HepG2 (cell line): ENCODE results near the gene NUTF2. TPM values are rescaled to one million over a fixed set of nuclear protein-coding genes. Genes with fewer than 3 reads are reported as not detected.

ENCODE experiments used
- ATF2 ChIP-seq: sonication (generic); formaldehyde crosslinking; IDR thresholded peaks from 2 replicates; pipeline ENCODE4 v1.4.0; 2020; ENCODE audit warnings: missing genetic modification reagents
- FOXJ3 ChIP-seq: sonication (generic); formaldehyde crosslinking; IDR thresholded peaks from 2 replicates; pipeline ENCODE4 v1.4.0; 2020; ENCODE audit warnings: missing genetic modification reagents, mild to moderate bottlenecking, borderline replicate concordance
- HES4 ChIP-seq: sonication (generic); formaldehyde crosslinking; IDR thresholded peaks from 2 replicates; pipeline ENCODE4 v1.9.0; 2021; ENCODE audit warnings: mild to moderate bottlenecking, missing genetic modification reagents, borderline replicate concordance
- HNRNPH1 ChIP-seq: fragments of 200-400 bp; formaldehyde crosslinking; optimal IDR thresholded peaks from 2 replicates; pipeline ENCODE3; 2017; ENCODE audit warnings: mild to moderate bottlenecking, low read depth, low read length
- MZF1 ChIP-seq: sonication (generic); formaldehyde crosslinking; IDR thresholded peaks from 2 replicates; pipeline ENCODE4 v1.8.1; 2023; ENCODE audit warnings: mild to moderate bottlenecking, missing genetic modification reagents, borderline replicate concordance
- THAP11 ChIP-seq: IDR thresholded peaks from 2 replicates; pipeline ENCODE4 v1.6.1; 2016; ENCODE audit warnings: missing biosample characterization, missing genetic modification reagents
- YEATS4 ChIP-seq: sonication (generic); formaldehyde crosslinking; IDR thresholded peaks from 2 replicates; pipeline ENCODE4 v1.4.0; 2020; ENCODE audit warnings: missing genetic modification reagents, borderline replicate concordance
- ZNF530 ChIP-seq: sonication (generic); formaldehyde crosslinking; IDR thresholded peaks from 2 replicates; pipeline ENCODE4 v1.5.0; 2020; ENCODE audit warnings: low read depth, mild to moderate bottlenecking, missing genetic modification reagents
- polyA plus RNA-seq, 8 experiments: library from polyadenylated mRNA; depleted of rRNA in 3 of 8; stranded (reverse) in 7 of 8; unstranded in 1 of 8; fragments of >200 nt; fragmentation: Illumina TruSeq in 4 of 8; extraction: Trizol in 4 of 8; gene quantifications; 2 replicates each; pipeline versions ENCODE4 v1.2.1 to v1.2.3, GENCODE V29; 2011 to 2016; ENCODE audit warnings: low read depth in 4 of 8, missing spikeins in 1 of 8, mixed read lengths in 1 of 8; ENCODE audit not compliant: insufficient read depth in 1 of 8
- total RNA-seq, 5 experiments: library from RNA; depleted of rRNA; stranded (reverse); fragments of >200 nt; fragmentation: Illumina TruSeq; extraction: Trizol; gene quantifications; 2 replicates each; pipeline ENCODE4 v1.2.3, GENCODE V29; 2016; ENCODE audit warnings: low read depth in 1 of 5
- TF ChIP-seq, protein P1 (sequence below): sonication (generic); formaldehyde crosslinking; IDR thresholded peaks from 2 replicates; pipeline ENCODE4 v1.9.0; 2021; ENCODE audit warnings: mild to moderate bottlenecking, missing genetic modification reagents
- TF ChIP-seq, protein P2 (sequence below): sonication (generic); formaldehyde crosslinking; IDR thresholded peaks from 2 replicates; pipeline ENCODE4 v1.5.1; 2020; ENCODE audit warnings: mild to moderate bottlenecking, missing genetic modification reagents, moderate library complexity
- TF ChIP-seq, protein P3 (sequence below), 2 experiments: IDR thresholded peaks; 2 replicates each; pipeline ENCODE4 v1.6.1; 2011 to 2012; ENCODE audit warnings: low read length in 2 of 2, borderline replicate concordance in 1 of 2, low read depth in 1 of 2, mild to moderate bottlenecking in 1 of 2, moderate library complexity in 1 of 2

NUTF2 gene
- total and polyA plus RNA-seq, 2 of the 13 experiments (the other 11 are each of a cell fraction or from before 2014, with no cell fraction given), result 168 to 214 TPM

DNA sequence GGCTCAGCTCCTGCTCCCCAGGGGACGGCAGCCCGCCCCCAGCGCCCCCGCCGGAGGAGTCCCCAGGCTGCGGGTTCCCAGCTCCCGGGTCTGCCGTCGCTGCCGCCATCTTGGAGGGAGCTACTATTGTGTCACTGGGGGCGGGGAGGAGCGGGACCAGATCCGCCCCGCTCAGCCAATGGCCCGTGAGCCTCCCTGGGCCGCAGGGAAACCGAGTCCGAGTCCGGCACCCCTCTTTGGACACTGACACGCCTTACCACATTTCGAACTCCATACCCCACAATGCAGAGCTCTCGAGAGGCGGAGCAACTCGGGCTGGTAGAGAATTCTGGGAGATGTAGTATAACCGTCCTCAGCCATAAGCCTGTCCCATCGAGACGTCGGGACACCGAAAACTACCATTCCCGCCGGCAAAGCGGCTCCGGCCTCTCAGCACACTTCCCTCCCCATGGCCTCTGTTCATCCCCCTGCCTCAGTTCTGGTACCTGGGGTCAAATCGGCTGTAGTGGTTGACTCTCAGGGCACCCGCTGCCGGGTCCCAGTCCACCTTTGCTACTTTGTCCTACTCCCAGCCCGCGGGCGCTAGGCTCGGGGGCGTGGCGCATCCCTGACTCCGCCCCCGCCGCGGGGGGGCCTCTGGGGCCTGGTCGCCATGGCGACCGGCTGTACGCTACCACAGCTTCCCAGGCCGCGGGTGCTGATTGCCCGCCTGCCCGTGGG lies 40.1 kb upstream of the NUTF2 start, which contains the start of the genes RANBP10 and TSNAXIP1 (continued):
- TF ChIP-seq HNRNPH1 (no peak), YEATS4 (CRISPR knock-in tag) (peak; percentile 65; the same call in 1 of the 2 replicates), MZF1 (CRISPR knock-in tag) (no peak; the same call in 1 of the 2 replicates), FOXJ3 (CRISPR knock-in tag) (0 out of 2 replicates have a peak, but pooled peaks have one; percentile 18), ZNF530 (no peak), ATF2 (peak; percentile 23; the same call in 1 of the 2 replicates), THAP11 (CRISPR knock-in tag) (peak; percentile 98), HES4 (CRISPR knock-in tag) (peak; percentile 52)
- TF ChIP-seq, protein P1, sequence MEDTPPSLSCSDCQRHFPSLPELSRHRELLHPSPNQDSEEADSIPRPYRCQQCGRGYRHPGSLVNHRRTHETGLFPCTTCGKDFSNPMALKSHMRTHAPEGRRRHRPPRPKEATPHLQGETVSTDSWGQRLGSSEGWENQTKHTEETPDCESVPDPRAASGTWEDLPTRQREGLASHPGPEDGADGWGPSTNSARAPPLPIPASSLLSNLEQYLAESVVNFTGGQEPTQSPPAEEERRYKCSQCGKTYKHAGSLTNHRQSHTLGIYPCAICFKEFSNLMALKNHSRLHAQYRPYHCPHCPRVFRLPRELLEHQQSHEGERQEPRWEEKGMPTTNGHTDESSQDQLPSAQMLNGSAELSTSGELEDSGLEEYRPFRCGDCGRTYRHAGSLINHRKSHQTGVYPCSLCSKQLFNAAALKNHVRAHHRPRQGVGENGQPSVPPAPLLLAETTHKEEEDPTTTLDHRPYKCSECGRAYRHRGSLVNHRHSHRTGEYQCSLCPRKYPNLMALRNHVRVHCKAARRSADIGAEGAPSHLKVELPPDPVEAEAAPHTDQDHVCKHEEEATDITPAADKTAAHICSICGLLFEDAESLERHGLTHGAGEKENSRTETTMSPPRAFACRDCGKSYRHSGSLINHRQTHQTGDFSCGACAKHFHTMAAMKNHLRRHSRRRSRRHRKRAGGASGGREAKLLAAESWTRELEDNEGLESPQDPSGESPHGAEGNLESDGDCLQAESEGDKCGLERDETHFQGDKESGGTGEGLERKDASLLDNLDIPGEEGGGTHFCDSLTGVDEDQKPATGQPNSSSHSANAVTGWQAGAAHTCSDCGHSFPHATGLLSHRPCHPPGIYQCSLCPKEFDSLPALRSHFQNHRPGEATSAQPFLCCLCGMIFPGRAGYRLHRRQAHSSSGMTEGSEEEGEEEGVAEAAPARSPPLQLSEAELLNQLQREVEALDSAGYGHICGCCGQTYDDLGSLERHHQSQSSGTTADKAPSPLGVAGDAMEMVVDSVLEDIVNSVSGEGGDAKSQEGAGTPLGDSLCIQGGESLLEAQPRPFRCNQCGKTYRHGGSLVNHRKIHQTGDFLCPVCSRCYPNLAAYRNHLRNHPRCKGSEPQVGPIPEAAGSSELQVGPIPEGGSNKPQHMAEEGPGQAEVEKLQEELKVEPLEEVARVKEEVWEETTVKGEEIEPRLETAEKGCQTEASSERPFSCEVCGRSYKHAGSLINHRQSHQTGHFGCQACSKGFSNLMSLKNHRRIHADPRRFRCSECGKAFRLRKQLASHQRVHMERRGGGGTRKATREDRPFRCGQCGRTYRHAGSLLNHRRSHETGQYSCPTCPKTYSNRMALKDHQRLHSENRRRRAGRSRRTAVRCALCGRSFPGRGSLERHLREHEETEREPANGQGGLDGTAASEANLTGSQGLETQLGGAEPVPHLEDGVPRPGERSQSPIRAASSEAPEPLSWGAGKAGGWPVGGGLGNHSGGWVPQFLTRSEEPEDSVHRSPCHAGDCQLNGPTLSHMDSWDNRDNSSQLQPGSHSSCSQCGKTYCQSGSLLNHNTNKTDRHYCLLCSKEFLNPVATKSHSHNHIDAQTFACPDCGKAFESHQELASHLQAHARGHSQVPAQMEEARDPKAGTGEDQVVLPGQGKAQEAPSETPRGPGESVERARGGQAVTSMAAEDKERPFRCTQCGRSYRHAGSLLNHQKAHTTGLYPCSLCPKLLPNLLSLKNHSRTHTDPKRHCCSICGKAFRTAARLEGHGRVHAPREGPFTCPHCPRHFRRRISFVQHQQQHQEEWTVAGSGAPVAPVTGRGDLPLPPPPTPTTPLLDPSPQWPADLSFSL, result no peak
- TF ChIP-seq, protein P2, sequence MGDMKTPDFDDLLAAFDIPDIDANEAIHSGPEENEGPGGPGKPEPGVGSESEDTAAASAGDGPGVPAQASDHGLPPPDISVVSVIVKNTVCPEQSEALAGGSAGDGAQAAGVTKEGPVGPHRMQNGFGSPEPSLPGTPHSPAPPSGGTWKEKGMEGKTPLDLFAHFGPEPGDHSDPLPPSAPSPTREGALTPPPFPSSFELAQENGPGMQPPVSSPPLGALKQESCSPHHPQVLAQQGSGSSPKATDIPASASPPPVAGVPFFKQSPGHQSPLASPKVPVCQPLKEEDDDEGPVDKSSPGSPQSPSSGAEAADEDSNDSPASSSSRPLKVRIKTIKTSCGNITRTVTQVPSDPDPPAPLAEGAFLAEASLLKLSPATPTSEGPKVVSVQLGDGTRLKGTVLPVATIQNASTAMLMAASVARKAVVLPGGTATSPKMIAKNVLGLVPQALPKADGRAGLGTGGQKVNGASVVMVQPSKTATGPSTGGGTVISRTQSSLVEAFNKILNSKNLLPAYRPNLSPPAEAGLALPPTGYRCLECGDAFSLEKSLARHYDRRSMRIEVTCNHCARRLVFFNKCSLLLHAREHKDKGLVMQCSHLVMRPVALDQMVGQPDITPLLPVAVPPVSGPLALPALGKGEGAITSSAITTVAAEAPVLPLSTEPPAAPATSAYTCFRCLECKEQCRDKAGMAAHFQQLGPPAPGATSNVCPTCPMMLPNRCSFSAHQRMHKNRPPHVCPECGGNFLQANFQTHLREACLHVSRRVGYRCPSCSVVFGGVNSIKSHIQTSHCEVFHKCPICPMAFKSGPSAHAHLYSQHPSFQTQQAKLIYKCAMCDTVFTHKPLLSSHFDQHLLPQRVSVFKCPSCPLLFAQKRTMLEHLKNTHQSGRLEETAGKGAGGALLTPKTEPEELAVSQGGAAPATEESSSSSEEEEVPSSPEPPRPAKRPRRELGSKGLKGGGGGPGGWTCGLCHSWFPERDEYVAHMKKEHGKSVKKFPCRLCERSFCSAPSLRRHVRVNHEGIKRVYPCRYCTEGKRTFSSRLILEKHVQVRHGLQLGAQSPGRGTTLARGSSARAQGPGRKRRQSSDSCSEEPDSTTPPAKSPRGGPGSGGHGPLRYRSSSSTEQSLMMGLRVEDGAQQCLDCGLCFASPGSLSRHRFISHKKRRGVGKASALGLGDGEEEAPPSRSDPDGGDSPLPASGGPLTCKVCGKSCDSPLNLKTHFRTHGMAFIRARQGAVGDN (CRISPR knock-in tag), result peak; percentile 78
- TF ChIP-seq, protein P3, sequence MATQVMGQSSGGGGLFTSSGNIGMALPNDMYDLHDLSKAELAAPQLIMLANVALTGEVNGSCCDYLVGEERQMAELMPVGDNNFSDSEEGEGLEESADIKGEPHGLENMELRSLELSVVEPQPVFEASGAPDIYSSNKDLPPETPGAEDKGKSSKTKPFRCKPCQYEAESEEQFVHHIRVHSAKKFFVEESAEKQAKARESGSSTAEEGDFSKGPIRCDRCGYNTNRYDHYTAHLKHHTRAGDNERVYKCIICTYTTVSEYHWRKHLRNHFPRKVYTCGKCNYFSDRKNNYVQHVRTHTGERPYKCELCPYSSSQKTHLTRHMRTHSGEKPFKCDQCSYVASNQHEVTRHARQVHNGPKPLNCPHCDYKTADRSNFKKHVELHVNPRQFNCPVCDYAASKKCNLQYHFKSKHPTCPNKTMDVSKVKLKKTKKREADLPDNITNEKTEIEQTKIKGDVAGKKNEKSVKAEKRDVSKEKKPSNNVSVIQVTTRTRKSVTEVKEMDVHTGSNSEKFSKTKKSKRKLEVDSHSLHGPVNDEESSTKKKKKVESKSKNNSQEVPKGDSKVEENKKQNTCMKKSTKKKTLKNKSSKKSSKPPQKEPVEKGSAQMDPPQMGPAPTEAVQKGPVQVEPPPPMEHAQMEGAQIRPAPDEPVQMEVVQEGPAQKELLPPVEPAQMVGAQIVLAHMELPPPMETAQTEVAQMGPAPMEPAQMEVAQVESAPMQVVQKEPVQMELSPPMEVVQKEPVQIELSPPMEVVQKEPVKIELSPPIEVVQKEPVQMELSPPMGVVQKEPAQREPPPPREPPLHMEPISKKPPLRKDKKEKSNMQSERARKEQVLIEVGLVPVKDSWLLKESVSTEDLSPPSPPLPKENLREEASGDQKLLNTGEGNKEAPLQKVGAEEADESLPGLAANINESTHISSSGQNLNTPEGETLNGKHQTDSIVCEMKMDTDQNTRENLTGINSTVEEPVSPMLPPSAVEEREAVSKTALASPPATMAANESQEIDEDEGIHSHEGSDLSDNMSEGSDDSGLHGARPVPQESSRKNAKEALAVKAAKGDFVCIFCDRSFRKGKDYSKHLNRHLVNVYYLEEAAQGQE (IDR thresholded peaks at IDR 0.05; ENCODE audit: borderline replicate concordance in 1 of 2, low read depth in 1 of 2, low read length in 2 of 2), result peak in 1 of 2 experiments; percentile 81; a peak in 1 of 4 replicates
